OCI-LY1 (cell line): ENCODE measurements around the gene SLC17A8.

ENCODE experiments used
- H2AFZ ChIP-seq: fragments of 200-600 bp; sonication (generic), shearing (Covaris generic); 2 replicates; pipeline ENCODE4 v1.6.0; 2014; ENCODE audit warnings: antibody characterized with exemption, mild to moderate bottlenecking, low read length
- H3F3A ChIP-seq: fragments of 200-600 bp; sonication (generic), shearing (Covaris generic); 2 replicates; pipeline ENCODE4 v1.6.0; 2014; ENCODE audit warnings: mild to moderate bottlenecking, antibody characterized with exemption, low read length, moderate library complexity; ENCODE audit not compliant: insufficient read depth
- H3K27ac ChIP-seq: fragments of 200-600 bp; sonication (generic); 2 replicates; pipeline ENCODE4 v1.5.1; 2014; ENCODE audit warnings: low read length, mixed run types, mild to moderate bottlenecking, low read depth; ENCODE audit not compliant: poor library complexity, severe bottlenecking
- H3K27me3 ChIP-seq: fragments of 200-600 bp; sonication (generic); 2 replicates; pipeline ENCODE4 v1.6.0; 2014; ENCODE audit warnings: antibody characterized with exemption, mild to moderate bottlenecking, low read length, moderate library complexity; ENCODE audit not compliant: insufficient read depth
- H3K36me3 ChIP-seq: fragments of 200-600 bp; sonication (generic); 2 replicates; pipeline ENCODE4 v1.6.1; 2014; ENCODE audit warnings: mild to moderate bottlenecking, antibody characterized with exemption, low read length, moderate library complexity, mixed read lengths; ENCODE audit not compliant: insufficient read depth
- H3K4me1 ChIP-seq: fragments of 200-600 bp; sonication (generic); 2 replicates; pipeline ENCODE4 v1.5.1; 2014; ENCODE audit warnings: mild to moderate bottlenecking, low read length, moderate library complexity; ENCODE audit not compliant: insufficient read depth, severe bottlenecking
- H3K4me2 ChIP-seq: fragments of 200-600 bp; sonication (generic), shearing (Covaris generic); 2 replicates; pipeline ENCODE4 v1.6.1; 2014; ENCODE audit warnings: low read length
- H3K4me3 ChIP-seq: fragments of 200-600 bp; sonication (generic); 2 replicates; pipeline ENCODE4 v1.5.1; 2014; ENCODE audit warnings: low read length, low read depth, mild to moderate bottlenecking, mixed read lengths; ENCODE audit not compliant: poor library complexity, severe bottlenecking
- H3K79me2 ChIP-seq: fragments of 200-600 bp; shearing (Covaris generic); 2 replicates; pipeline ENCODE4 v1.6.1; 2016; ENCODE audit warnings: mixed run types, low read length, mixed read lengths; ENCODE audit not compliant: insufficient read depth
- H3K9ac ChIP-seq: fragments of 200-600 bp; sonication (generic), shearing (Covaris generic); 2 replicates; pipeline ENCODE4 v1.6.1; 2014; ENCODE audit warnings: mild to moderate bottlenecking, low read length, mixed read lengths
- H3K9me2 ChIP-seq: fragments of 200-600 bp; sonication (generic), shearing (Covaris generic); 2 replicates; pipeline ENCODE4 v1.6.1; 2014; ENCODE audit warnings: low read depth, mild to moderate bottlenecking, low read length, mixed read lengths
- H3K9me3 ChIP-seq: fragments of 200-600 bp; shearing (Covaris generic); 2 replicates; pipeline ENCODE4 v1.6.1; 2014; ENCODE audit warnings: low read length, mixed read lengths
- H4K20me1 ChIP-seq: fragments of 200-600 bp; sonication (generic), shearing (Covaris generic); 2 replicates; pipeline ENCODE4 v1.6.0; 2016; ENCODE audit warnings: mild to moderate bottlenecking, low read length; ENCODE audit not compliant: insufficient read depth
- CTCF ChIP-seq: fragments of 200-600 bp; sonication (generic), shearing (Covaris generic); IDR thresholded peaks from 2 replicates; pipeline ENCODE4 v1.5.1; 2017; ENCODE audit warnings: mild to moderate bottlenecking, antibody characterized with exemption, low read length, moderate library complexity, mixed read lengths
- EZH2 ChIP-seq: fragments of 200-600 bp; sonication (generic), shearing (Covaris generic); IDR thresholded peaks from 2 replicates; pipeline ENCODE4 v1.8.0; 2017; ENCODE audit warnings: borderline replicate concordance, mixed run types, mild to moderate bottlenecking, antibody characterized with exemption, low read length, moderate library complexity, mixed read lengths

The SLC17A8 gene

GRCh38 chr12:100434177-100434576 lies 77.3 kb downstream of the SLC17A8 start:
- no peak overlapping the region for H3K4me3 ChIP-seq
- no peak overlapping the region for H3K9ac ChIP-seq
- H3K9me2 ChIP-seq = no peaks in the 10 kb centered on the region
- no peaks in the 10 kb centered on the region for H3K9me3 ChIP-seq
- TF ChIP-seq CTCF (no peak), EZH2 (no peak)
- no peaks in the 10 kb centered on the region for H3K79me2 ChIP-seq
- no peaks in the 10 kb centered on the region for H3K4me1 ChIP-seq
- no peaks in the 10 kb centered on the region for H3K36me3 ChIP-seq
- no peaks in the 10 kb centered on the region for H4K20me1 ChIP-seq
- no peaks in the 10 kb centered on the region for H3K27me3 ChIP-seq
- no peak overlapping the region for H2AFZ ChIP-seq
- no peak overlapping the region for H3K27ac ChIP-seq
- H3K4me2 ChIP-seq = no peak overlapping the region
- no peaks in the 10 kb centered on the region for H3F3A ChIP-seq

GRCh38 chr12:100435957-100436356 lies 79.1 kb downstream of the SLC17A8 start:
- Histone ChIP-seq H3K4me3 (no peak overlapping the region), H3K27me3 (no peaks in the 10 kb centered on the region), H3K27ac (no peak overlapping the region), H3K9me2 (no peaks in the 10 kb centered on the region), H4K20me1 (no peaks in the 10 kb centered on the region), H3K36me3 (no peaks in the 10 kb centered on the region), H3K4me1 (no peaks in the 10 kb centered on the region), H3K4me2 (no peak overlapping the region), H3F3A (no peaks in the 10 kb centered on the region), H3K9me3 (no peaks in the 10 kb centered on the region), H2AFZ (no peak overlapping the region), H3K79me2 (no peaks in the 10 kb centered on the region), H3K9ac (no peak overlapping the region)
- TF ChIP-seq CTCF = no peak

- Histone ChIP-seq H3K27ac (no peak overlapping the region), H3K36me3 (no peaks in the 10 kb centered on the region), H3K9me2 (no peaks in the 10 kb centered on the region), H3K9me3 (no peaks in the 10 kb centered on the region), H4K20me1 (no peaks in the 10 kb centered on the region), H3K27me3 (no peaks in the 10 kb centered on the region), H3K4me3 (no peak overlapping the region), H2AFZ (no peak overlapping the region), H3K79me2 (no peaks in the 10 kb centered on the region), H3K9ac (no peak overlapping the region), H3K4me1 (no peaks in the 10 kb centered on the region), H3K4me2 (no peak overlapping the region), H3F3A (no peaks in the 10 kb centered on the region)
- TF ChIP-seq EZH2 (no peak), CTCF (no peak)
These were observed 80.4 kb downstream of the SLC17A8 start for GRCh38 chr12:100437038-100437841.
